Measurements from ENCODE around the gene MXD3.

- TF ChIP-seq CTCF (IDR thresholded peaks at IDR 0.05) (no peak), POLR2A (IDR thresholded peaks at IDR 0.05) (no peak), POLR2AphosphoS5 (IDR thresholded peaks at IDR 0.05) (no peak)
Measured at GRCh38 chr5:177356746-177357145, 45.0 kb upstream of the MXD3 start.

All from breast epithelium (tissue), 3 donors.